Measurements from ENCODE around the gene ERLIN1. TPM values are rescaled to one million over a fixed set of nuclear protein-coding genes. Genes with fewer than 3 reads are reported as not detected.

Gene ERLIN1
- total RNA-seq, 1 experiment from 2014 or later, result 24.9 TPM

- CTCF ChIA-PET, result no interaction called here
Measured at GRCh38 chr10:100209303-100209702, 23.5 kb upstream of the ERLIN1 start.

DNA sequence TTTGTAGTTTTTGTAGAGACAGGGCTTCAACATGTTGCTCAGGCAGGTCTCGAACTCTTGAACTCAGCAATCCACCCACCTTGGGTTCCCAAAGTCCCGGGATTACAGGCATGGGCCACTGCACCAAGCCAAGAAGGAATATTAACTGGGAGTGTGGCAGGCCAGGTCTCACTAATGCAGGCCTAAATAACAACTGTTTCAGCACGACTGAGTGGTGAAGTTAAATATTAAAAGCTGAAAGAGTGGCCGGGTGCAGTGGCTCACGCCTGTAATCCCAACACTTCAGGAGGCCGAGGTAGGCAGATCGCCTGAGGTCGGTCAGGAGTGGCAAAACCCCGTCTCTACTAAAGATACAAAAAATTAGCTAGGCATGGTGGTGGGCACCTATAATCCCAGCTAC, 22.4 kb upstream of the ERLIN1 start:
- no TSS peak for BruUV-seq (replicated peaks)
- no peaks in the 10 kb centered on the region for H3K36me3 ChIP-seq (ENCODE audit: low read depth)
- POLR2A ChIA-PET (ENCODE audit: unreplicated experiment), result no interaction called here

More at GRCh38 chr10:100209303-100209702, 23.5 kb upstream of the ERLIN1 start:
- H3K27me3 ChIP-seq (ENCODE audit: insufficient read depth, low read depth), result no peaks in the 10 kb centered on the region
- POLR2A ChIA-PET (ENCODE audit: unreplicated experiment), result no interaction called here
- intact Hi-C loops (cut with micrococcal nuclease; ENCODE audit: unreplicated experiment), result no loop called here
- no peak for DNase-seq
- H3K36me3 ChIP-seq (ENCODE audit: low read depth), result no peaks in the 10 kb centered on the region
- H3K27ac ChIP-seq, result no peak overlapping the region
- H4K20me1 ChIP-seq (ENCODE audit: insufficient read depth), result no peaks in the 10 kb centered on the region
- no peak overlapping the region for H3K4me2 ChIP-seq
- no TSS peak for BruUV-seq (replicated peaks)
- H3K9me3 ChIP-seq (ENCODE audit: insufficient read depth, low read depth), result no peaks in the 10 kb centered on the region
- H3K79me2 ChIP-seq (ENCODE audit: low read depth), result no peaks in the 10 kb centered on the region
- no peaks in the 10 kb centered on the region for H3K9me2 ChIP-seq (ENCODE audit: insufficient read depth)
- no peak overlapping the region for H3K4me3 ChIP-seq
- H3F3A ChIP-seq (ENCODE audit: insufficient read depth, low read depth), result no peaks in the 10 kb centered on the region
- no peaks in the 10 kb centered on the region for H3K4me1 ChIP-seq (replicated peaks; ENCODE audit: insufficient read depth)
- no peak overlapping the region for H2AFZ ChIP-seq
- TF ChIP-seq EZH2 (IDR thresholded peaks at IDR 0.05; ENCODE audit: low read depth) (no peak), CTCF (conservative IDR thresholded peaks at IDR 0.05) (no peak)

DNA sequence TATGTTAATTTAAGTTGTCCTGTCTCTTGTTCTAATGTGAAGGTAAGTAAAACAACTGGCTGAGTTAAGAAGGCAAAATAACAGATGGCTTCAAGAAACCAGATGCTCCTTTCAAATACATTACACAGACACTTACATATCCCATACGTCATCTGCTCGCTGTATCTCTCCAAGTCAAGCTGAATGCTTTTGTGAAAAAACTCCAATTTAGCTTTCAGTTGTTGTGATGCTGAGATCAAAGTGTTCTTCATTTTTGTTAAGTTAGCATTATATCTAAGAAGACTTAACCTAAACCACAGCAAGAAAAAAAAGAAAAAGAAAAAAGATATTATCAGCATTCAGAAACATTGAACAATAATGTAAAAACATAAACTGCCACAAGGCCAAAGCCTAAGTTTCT, 18.5 kb upstream of the ERLIN1 start:
- intact Hi-C loops (cut with micrococcal nuclease; ENCODE audit: unreplicated experiment), result no loop called here
- CTCF ChIA-PET, result no interaction called here
- H3K4me2 ChIP-seq, result no peak overlapping the region

More for the DNA sequence above, 22.4 kb upstream of the ERLIN1 start:
- no peaks in the 10 kb centered on the region for H3K9me2 ChIP-seq (ENCODE audit: insufficient read depth)
- H4K20me1 ChIP-seq (ENCODE audit: insufficient read depth), result no peaks in the 10 kb centered on the region
- intact Hi-C loops (cut with micrococcal nuclease; ENCODE audit: unreplicated experiment), result no loop called here
- H3K9me3 ChIP-seq (ENCODE audit: insufficient read depth, low read depth), result no peaks in the 10 kb centered on the region
- H2AFZ ChIP-seq, result no peak overlapping the region
- CTCF ChIA-PET, result no interaction called here
- H3K4me2 ChIP-seq, result no peak overlapping the region
- H3K27me3 ChIP-seq (ENCODE audit: insufficient read depth, low read depth), result no peaks in the 10 kb centered on the region
- H3K4me3 ChIP-seq, result no peak overlapping the region
- no peak overlapping the region for H3K27ac ChIP-seq
- H3K79me2 ChIP-seq (ENCODE audit: low read depth), result no peaks in the 10 kb centered on the region
- no peaks in the 10 kb centered on the region for H3K4me1 ChIP-seq (replicated peaks; ENCODE audit: insufficient read depth)
- H3F3A ChIP-seq (ENCODE audit: insufficient read depth, low read depth), result no peaks in the 10 kb centered on the region
- TF ChIP-seq CTCF (conservative IDR thresholded peaks at IDR 0.05) (no peak), EZH2 (IDR thresholded peaks at IDR 0.05; ENCODE audit: low read depth) (no peak)
- no peak for DNase-seq

More for the DNA sequence above, 18.5 kb upstream of the ERLIN1 start:
- Histone ChIP-seq H2AFZ (no peak overlapping the region), H3K27me3 (ENCODE audit: insufficient read depth, low read depth) (no peaks in the 10 kb centered on the region), H3K79me2 (ENCODE audit: low read depth) (no peaks in the 10 kb centered on the region), H3K9me2 (ENCODE audit: insufficient read depth) (no peaks in the 10 kb centered on the region), H3F3A (ENCODE audit: insufficient read depth, low read depth) (no peaks in the 10 kb centered on the region), H3K27ac (no peak overlapping the region), H4K20me1 (ENCODE audit: insufficient read depth) (no peaks in the 10 kb centered on the region), H3K9me3 (ENCODE audit: insufficient read depth, low read depth) (no peaks in the 10 kb centered on the region), H3K36me3 (ENCODE audit: low read depth) (no peaks in the 10 kb centered on the region), H3K4me3 (no peak overlapping the region), H3K4me1 (replicated peaks; ENCODE audit: insufficient read depth) (no peaks in the 10 kb centered on the region)
- POLR2A ChIA-PET (ENCODE audit: unreplicated experiment), result interaction anchor here (0.7 kb wide), 1 partner anchor 9 kb away, joined by 4 read pairs; no protein-coding TSS in a partner anchor
- BruUV-seq (replicated peaks), result no TSS peak
- DNase-seq, result no peak
- TF ChIP-seq CTCF (conservative IDR thresholded peaks at IDR 0.05) (no peak), EZH2 (IDR thresholded peaks at IDR 0.05; ENCODE audit: low read depth) (no peak)

All from PC-9 (cell line).